ENCODE data around the gene TXNRD1.

Gene TXNRD1

DNA sequence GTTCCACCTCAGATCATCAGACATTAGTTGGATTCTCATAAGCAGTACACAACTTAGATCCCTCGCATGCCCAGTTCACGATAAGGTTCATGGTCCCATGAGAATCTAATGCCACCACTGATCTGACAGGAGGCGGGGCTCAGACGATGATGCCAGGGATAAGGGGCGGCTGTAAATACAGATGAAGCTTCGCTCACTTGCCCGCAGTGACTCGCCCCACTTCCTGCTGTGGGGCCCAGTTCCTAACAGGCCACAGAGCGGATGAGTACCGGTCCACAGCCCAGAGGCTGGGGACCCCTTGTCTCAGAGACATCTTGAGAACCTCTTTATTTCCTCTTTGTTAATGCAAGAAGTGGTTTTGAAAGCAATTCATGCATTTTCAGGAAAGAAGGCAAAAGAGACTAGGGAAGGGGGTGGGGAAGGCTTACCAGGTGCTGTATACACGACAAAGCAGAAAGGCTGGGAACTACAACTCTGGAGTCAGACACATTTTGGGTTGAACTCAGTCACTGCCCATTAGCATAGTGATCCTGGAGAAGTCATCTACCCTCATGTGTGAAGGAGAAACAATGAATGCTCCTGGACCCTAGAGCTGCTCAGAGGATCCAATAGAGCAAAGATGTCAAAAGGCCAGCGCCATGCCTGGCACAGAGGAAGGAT lies 156.6 kb downstream of the TXNRD1 start:
- no peak for TF ChIP-seq SIN3A (IDR thresholded peaks at IDR 0.05; ENCODE audit: borderline replicate concordance, insufficient read depth, low read length)
- no peak for TF ChIP-seq POLR2AphosphoS5 (IDR thresholded peaks at IDR 0.05; ENCODE audit: low read depth, low read length)
- no peak for TF ChIP-seq FOXP2 (optimal IDR thresholded peaks at IDR 0.05; ENCODE audit: borderline replicate concordance, extremely low read depth, extremely low read length, insufficient read depth)
- no peak for TF ChIP-seq TAF1 (IDR thresholded peaks at IDR 0.05; ENCODE audit: borderline replicate concordance, insufficient read depth, low read length)

DNA sequence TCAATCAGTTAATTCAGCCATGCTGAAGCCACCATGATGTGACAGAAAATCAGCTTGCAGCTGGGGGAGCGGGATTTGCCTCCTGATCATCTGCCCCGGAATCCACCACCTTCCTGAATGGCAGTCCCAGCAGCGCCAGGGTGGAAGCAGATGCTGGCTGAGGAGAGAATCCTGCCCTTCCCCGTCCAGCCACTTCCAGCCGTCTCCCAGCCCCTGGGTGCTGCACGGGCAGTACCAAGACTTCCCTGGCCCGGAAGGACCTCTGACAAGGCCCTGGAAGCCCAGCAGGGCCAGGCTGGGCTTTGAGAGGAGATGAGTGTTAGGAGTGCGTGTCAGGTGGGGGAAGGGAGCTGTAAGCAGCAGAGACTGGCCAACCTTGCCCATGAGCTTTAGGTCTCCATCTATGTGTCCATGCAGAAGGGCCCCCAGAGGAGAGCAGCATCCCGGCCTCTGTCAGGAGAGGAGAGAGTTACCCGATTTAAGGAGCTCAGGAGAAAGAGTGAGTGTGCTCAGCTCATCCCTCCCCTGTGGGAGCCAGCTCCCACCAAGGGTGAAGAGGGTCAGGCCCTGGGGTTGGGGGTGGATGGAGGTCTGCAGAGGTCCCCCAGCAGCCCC lies 157.2 kb downstream of the TXNRD1 start:
- TF ChIP-seq TAF1 (IDR thresholded peaks at IDR 0.05; ENCODE audit: borderline replicate concordance, insufficient read depth, low read length) = no peak
- no peak for TF ChIP-seq FOXP2 (optimal IDR thresholded peaks at IDR 0.05; ENCODE audit: borderline replicate concordance, extremely low read depth, extremely low read length, insufficient read depth)
- no peak for TF ChIP-seq POLR2AphosphoS5 (IDR thresholded peaks at IDR 0.05; ENCODE audit: low read depth, low read length)
- no peak for TF ChIP-seq SIN3A (IDR thresholded peaks at IDR 0.05; ENCODE audit: borderline replicate concordance, insufficient read depth, low read length)
- TF ChIP-seq, protein P1, sequence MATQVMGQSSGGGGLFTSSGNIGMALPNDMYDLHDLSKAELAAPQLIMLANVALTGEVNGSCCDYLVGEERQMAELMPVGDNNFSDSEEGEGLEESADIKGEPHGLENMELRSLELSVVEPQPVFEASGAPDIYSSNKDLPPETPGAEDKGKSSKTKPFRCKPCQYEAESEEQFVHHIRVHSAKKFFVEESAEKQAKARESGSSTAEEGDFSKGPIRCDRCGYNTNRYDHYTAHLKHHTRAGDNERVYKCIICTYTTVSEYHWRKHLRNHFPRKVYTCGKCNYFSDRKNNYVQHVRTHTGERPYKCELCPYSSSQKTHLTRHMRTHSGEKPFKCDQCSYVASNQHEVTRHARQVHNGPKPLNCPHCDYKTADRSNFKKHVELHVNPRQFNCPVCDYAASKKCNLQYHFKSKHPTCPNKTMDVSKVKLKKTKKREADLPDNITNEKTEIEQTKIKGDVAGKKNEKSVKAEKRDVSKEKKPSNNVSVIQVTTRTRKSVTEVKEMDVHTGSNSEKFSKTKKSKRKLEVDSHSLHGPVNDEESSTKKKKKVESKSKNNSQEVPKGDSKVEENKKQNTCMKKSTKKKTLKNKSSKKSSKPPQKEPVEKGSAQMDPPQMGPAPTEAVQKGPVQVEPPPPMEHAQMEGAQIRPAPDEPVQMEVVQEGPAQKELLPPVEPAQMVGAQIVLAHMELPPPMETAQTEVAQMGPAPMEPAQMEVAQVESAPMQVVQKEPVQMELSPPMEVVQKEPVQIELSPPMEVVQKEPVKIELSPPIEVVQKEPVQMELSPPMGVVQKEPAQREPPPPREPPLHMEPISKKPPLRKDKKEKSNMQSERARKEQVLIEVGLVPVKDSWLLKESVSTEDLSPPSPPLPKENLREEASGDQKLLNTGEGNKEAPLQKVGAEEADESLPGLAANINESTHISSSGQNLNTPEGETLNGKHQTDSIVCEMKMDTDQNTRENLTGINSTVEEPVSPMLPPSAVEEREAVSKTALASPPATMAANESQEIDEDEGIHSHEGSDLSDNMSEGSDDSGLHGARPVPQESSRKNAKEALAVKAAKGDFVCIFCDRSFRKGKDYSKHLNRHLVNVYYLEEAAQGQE (IDR thresholded peaks at IDR 0.05; ENCODE audit: insufficient read depth in 1 of 2, low read depth in 2 of 2, low read length in 2 of 2) = no peak

DNA sequence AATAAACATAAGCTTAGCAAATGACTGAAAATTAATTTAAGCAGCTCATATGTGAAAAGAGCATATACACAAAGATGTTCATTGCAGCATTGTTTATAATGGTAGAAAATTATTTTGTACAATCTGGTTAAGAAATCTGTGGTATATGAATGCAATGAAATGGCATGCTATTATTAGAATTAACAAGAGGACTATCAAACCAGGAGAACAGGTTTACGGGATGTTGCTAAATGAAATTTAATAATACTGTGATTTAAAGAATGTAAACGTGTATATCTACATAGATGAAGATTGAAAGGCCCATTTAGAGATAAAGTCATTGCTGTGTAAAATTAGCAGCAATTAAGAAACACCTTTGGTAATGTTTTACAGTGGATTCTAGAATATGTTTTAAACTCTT lies 158.5 kb downstream of the TXNRD1 start:
- TF ChIP-seq POLR2AphosphoS5 (IDR thresholded peaks at IDR 0.05; ENCODE audit: low read depth, low read length) = no peak
- no peak for TF ChIP-seq SIN3A (IDR thresholded peaks at IDR 0.05; ENCODE audit: borderline replicate concordance, insufficient read depth, low read length)
- TF ChIP-seq, protein P1 (IDR thresholded peaks at IDR 0.05; ENCODE audit: insufficient read depth in 1 of 2, low read depth in 2 of 2, low read length in 2 of 2) = no peak
- TF ChIP-seq FOXP2 (optimal IDR thresholded peaks at IDR 0.05; ENCODE audit: borderline replicate concordance, extremely low read depth, extremely low read length, insufficient read depth) = no peak

DNA sequence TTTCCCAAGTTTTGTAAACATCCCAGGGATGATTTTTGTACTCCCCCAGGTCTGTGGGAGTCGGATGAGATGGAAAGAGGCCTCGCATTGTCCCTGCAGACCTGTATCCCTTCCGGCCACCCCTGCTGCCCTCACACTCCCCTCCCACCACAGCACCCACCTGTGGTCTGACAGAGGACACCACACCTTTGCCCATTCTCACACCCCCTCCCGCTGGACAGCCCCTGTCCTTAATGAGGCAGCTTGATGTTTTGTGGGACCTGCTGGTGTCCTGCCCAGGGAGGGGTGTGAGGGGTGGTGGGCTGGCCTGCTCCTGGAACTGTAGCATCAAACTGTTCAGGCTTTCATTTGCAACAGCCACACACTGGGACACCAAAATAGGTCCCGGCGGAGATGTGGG lies 159.2 kb downstream of the TXNRD1 start:
- TF ChIP-seq POLR2AphosphoS5 (IDR thresholded peaks at IDR 0.05; ENCODE audit: low read depth, low read length) (no peak), TAF1 (IDR thresholded peaks at IDR 0.05; ENCODE audit: borderline replicate concordance, insufficient read depth, low read length) (no peak), SIN3A (IDR thresholded peaks at IDR 0.05; ENCODE audit: borderline replicate concordance, insufficient read depth, low read length) (no peak), FOXP2 (optimal IDR thresholded peaks at IDR 0.05; ENCODE audit: borderline replicate concordance, extremely low read depth, extremely low read length, insufficient read depth) (no peak)
- TF ChIP-seq, protein P1 (IDR thresholded peaks at IDR 0.05; ENCODE audit: insufficient read depth in 1 of 2, low read depth in 2 of 2, low read length in 2 of 2) = no peak

DNA sequence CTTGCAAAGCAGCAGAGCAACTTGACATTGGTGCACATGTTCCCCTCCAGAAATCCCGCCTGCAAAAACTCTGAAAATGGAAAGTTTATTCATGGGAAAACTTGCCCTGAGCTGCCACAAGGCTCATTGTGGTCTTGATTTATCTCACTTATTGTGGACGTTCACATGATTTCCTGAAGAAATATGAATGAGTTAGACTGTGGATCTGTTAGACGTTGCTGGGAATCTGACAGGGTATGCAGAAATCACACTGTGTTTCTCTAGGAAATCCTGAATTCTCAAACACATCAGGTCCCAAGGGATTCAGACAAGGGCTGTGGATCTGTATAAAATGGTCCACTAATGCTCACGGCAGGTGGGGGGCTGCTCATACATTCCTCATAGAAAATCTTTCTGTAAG lies 160.2 kb downstream of the TXNRD1 start:
- TF ChIP-seq FOXP2 (optimal IDR thresholded peaks at IDR 0.05; ENCODE audit: borderline replicate concordance, extremely low read depth, extremely low read length, insufficient read depth) (no peak), SIN3A (IDR thresholded peaks at IDR 0.05; ENCODE audit: borderline replicate concordance, insufficient read depth, low read length) (no peak), TAF1 (IDR thresholded peaks at IDR 0.05; ENCODE audit: borderline replicate concordance, insufficient read depth, low read length) (no peak), POLR2AphosphoS5 (IDR thresholded peaks at IDR 0.05; ENCODE audit: low read depth, low read length) (no peak)
- TF ChIP-seq, protein P1 (IDR thresholded peaks at IDR 0.05; ENCODE audit: insufficient read depth in 1 of 2, low read depth in 2 of 2, low read length in 2 of 2) = no peak

Measured in PFSK-1 (cell line).